GM12872 (cell line): Measurements from ENCODE around the gene POU2F2.

Experiments used
- CTCF ChIP-seq: IDR thresholded peaks from 3 replicates; pipeline ENCODE4 v1.5.1; 2011; ENCODE audit warnings: low read depth, mild to moderate bottlenecking, low read length, moderate library complexity; ENCODE audit not compliant: insufficient read depth

Gene POU2F2

GRCh38 chr19:42166316-42166715 is 34.1 kb upstream of the POU2F2 start:
- TF ChIP-seq CTCF, result no peak

GRCh38 chr19:42165146-42165545 is 32.9 kb upstream of the POU2F2 start:
- no peak for TF ChIP-seq CTCF

GRCh38 chr19:42161616-42162263 is 29.5 kb upstream of the POU2F2 start:
- no peak for TF ChIP-seq CTCF

- no peak for TF ChIP-seq CTCF
Measured at GRCh38 chr19:42159942-42160341, 27.7 kb upstream of the POU2F2 start.

GRCh38 chr19:42158926-42159325 is 26.7 kb upstream of the POU2F2 start:
- TF ChIP-seq CTCF, result no peak

- TF ChIP-seq CTCF, result no peak
Measured at GRCh38 chr19:42156571-42156970, 24.3 kb upstream of the POU2F2 start.

- no peak for TF ChIP-seq CTCF
Measured at GRCh38 chr19:42155796-42156195, 23.6 kb upstream of the POU2F2 start.
